Uterus (tissue), 4 donors: ENCODE measurements around the gene LHX6. TPM values are rescaled to one million over a fixed set of nuclear protein-coding genes. Genes with fewer than 3 reads are reported as not detected.

Source experiments
- DNase-seq, 2 donors: peaks; one replicate each; pipeline ENCODE4 v3.0.0-alpha.2; 2019 to 2020
- H3K27ac ChIP-seq, 2 donors: fragments of 200-600 bp; sonication (generic); 1 replicate in 1 of 2; 2 replicates in 1 of 2; pipeline ENCODE4 v1.5.1; 2016 to 2018
- H3K27me3 ChIP-seq, 2 donors: fragments of 200-600 bp; sonication (generic); one replicate each; pipeline ENCODE4 v1.5.1; 2018 to 2019; ENCODE audit warnings: control low read depth in 1 of 2
- H3K36me3 ChIP-seq, 2 donors: fragments of 200-600 bp; sonication (generic); one replicate each; pipeline ENCODE4 v1.5.1; 2019; ENCODE audit warnings: control low read depth in 1 of 2
- H3K4me1 ChIP-seq, 2 donors: fragments of 200-600 bp; sonication (generic); one replicate each; pipeline ENCODE4 v1.5.1; 2018 to 2019; ENCODE audit warnings: control low read depth in 1 of 2
- H3K4me3 ChIP-seq, 2 donors: fragments of 200-600 bp; sonication (generic); 1 replicate in 1 of 2; 2 replicates in 1 of 2; pipeline ENCODE4 v1.5.1; 2018 to 2019; ENCODE audit warnings: mild to moderate bottlenecking in 1 of 2
- H3K9me3 ChIP-seq, 2 donors: fragments of 200-600 bp; sonication (generic); one replicate each; pipeline ENCODE4 v1.5.1; 2019; ENCODE audit warnings: control low read depth in 1 of 2
- CTCF ChIP-seq, 4 experiments: fragments of 200-600 bp in 2 of 4; fragments of 450-650 bp in 2 of 4; sonication (generic) in 2 of 4; IDR thresholded peaks; one replicate each; pipeline ENCODE4 v1.5.1; 2016 to 2019; ENCODE audit warnings: antibody characterized with exemption in 4 of 4, mild to moderate bottlenecking in 2 of 4, moderate library complexity in 1 of 4
- POLR2A ChIP-seq, 2 donors: fragments of 450-650 bp; IDR thresholded peaks; one replicate each; pipeline ENCODE4 v1.6.1; 2016; ENCODE audit warnings: antibody characterized with exemption in 2 of 2, mild to moderate bottlenecking in 1 of 2, moderate library complexity in 1 of 2
- intact Hi-C: fragments of 100-400 bp; cut with DNase I; formaldehyde crosslinking; loops from one replicate; pipeline ENCODE4 v1.15.1; 2023; ENCODE audit warnings: low total_unique reads
- total RNA-seq, 4 donors: library from RNA; depleted of rRNA in 3 of 4; stranded (reverse); fragments of >200 nt in 3 of 4; gene quantifications; one replicate each; pipeline versions ENCODE4 v1.1.0 to v1.2.4, GENCODE V29; 2014 to 2023
- donor health status: DM: yes; HTN: yes; CAD: no.

Gene LHX6
- total RNA-seq, 4 donors from 2014 or later = 3.1 to 20.2 (median 12.2) TPM

GRCh38 chr9:122229485-122229837 lies 704 bp upstream of the LHX6 start:
- DNase-seq = no peak
- intact Hi-C loops = no loop called here
- Histone ChIP-seq H3K27me3 (peaks cover 8 to 34% of the 10 kb centered on the region in 2 donors), H3K4me3 (no peak overlapping the region), H3K9me3 (no peaks in the 10 kb centered on the region), H3K4me1 (peaks cover 0 to 4% of the 10 kb centered on the region in 2 donors), H3K27ac (no peak overlapping the region), H3K36me3 (no peaks in the 10 kb centered on the region)
- no peak for TF ChIP-seq CTCF (IDR thresholded peaks at IDR 0.05)
- TF ChIP-seq POLR2A (IDR thresholded peaks at IDR 0.05) = no peak

GRCh38 chr9:122228191-122228567 lies 578 bp downstream of the LHX6 start:
- intact Hi-C loops = no loop called here
- no peaks in the 10 kb centered on the region for H3K36me3 ChIP-seq
- DNase-seq = no peak
- H3K27ac ChIP-seq = peak overlapping the region in 1 of 2 donors; percentile 32
- peak overlapping the region; percentile 18 to 38 for H3K4me3 ChIP-seq
- no peak for TF ChIP-seq POLR2A (IDR thresholded peaks at IDR 0.05)
- no peak for TF ChIP-seq CTCF (IDR thresholded peaks at IDR 0.05)
- H3K27me3 ChIP-seq = peaks cover 8 to 43% of the 10 kb centered on the region in 2 donors
- H3K9me3 ChIP-seq = no peaks in the 10 kb centered on the region
- peaks cover 0 to 4% of the 10 kb centered on the region in 2 donors for H3K4me1 ChIP-seq

GRCh38 chr9:122227575-122227900 lies 1.2 kb downstream of the LHX6 start:
- TF ChIP-seq POLR2A (IDR thresholded peaks at IDR 0.05) = no peak
- TF ChIP-seq CTCF (IDR thresholded peaks at IDR 0.05) = no peak
- Histone ChIP-seq H3K4me3 (no peak overlapping the region), H3K4me1 (peaks cover 0 to 4% of the 10 kb centered on the region in 2 donors), H3K36me3 (no peaks in the 10 kb centered on the region), H3K27me3 (peaks cover 8 to 46% of the 10 kb centered on the region in 2 donors), H3K9me3 (no peaks in the 10 kb centered on the region), H3K27ac (no peak overlapping the region)
- DNase-seq = no peak
- intact Hi-C loops = no loop called here

GRCh38 chr9:122226758-122227574 lies 1.8 kb downstream of the LHX6 start:
- intact Hi-C loops = no loop called here
- peaks cover 8 to 52% of the 10 kb centered on the region in 2 donors for H3K27me3 ChIP-seq
- TF ChIP-seq CTCF (IDR thresholded peaks at IDR 0.05) (no peak), POLR2A (IDR thresholded peaks at IDR 0.05) (no peak)

GRCh38 chr9:122226142-122226757 lies 2.5 kb downstream of the LHX6 start:
- H3K27ac ChIP-seq = no peak overlapping the region
- H3K36me3 ChIP-seq = no peaks in the 10 kb centered on the region
- H3K27me3 ChIP-seq = peaks cover 8 to 59% of the 10 kb centered on the region in 2 donors
- no peaks in the 10 kb centered on the region for H3K9me3 ChIP-seq
- TF ChIP-seq POLR2A (IDR thresholded peaks at IDR 0.05) (no peak), CTCF (IDR thresholded peaks at IDR 0.05) (no peak)
- no peak overlapping the region for H3K4me3 ChIP-seq
- H3K4me1 ChIP-seq = peaks cover 0 to 4% of the 10 kb centered on the region in 2 donors
- no peak for DNase-seq
- intact Hi-C loops = no loop called here

More at GRCh38 chr9:122226758-122227574, 1.8 kb downstream of the LHX6 start:
- H3K4me3 ChIP-seq = no peak overlapping the region
- H3K4me1 ChIP-seq = peaks cover 0 to 4% of the 10 kb centered on the region in 2 donors
- DNase-seq = no peak
- no peaks in the 10 kb centered on the region for H3K9me3 ChIP-seq
- H3K27ac ChIP-seq = no peak overlapping the region
- no peaks in the 10 kb centered on the region for H3K36me3 ChIP-seq
